GM10266 (cell line): ENCODE results near the gene ENAM.

Experiments
- DNase-seq: peaks from one replicate; pipeline ENCODE4 v3.0.0; 2012; ENCODE audit errors: extremely low spot score
- CTCF ChIP-seq: IDR thresholded peaks from 2 replicates; pipeline ENCODE4 v1.5.1; 2012; ENCODE audit warnings: mild to moderate bottlenecking, low read depth; ENCODE audit not compliant: control insufficient read depth, insufficient read depth; ENCODE audit errors: missing control alignments

Gene ENAM

GRCh38 chr4:70651864-70652506 lies 23.4 kb downstream of the ENAM start:
- peak; percentile 34 for TF ChIP-seq CTCF
- DNase-seq = peak; percentile 25

GRCh38 chr4:70654605-70655011 lies 26.1 kb downstream of the ENAM start:
- DNase-seq = no peak
- no peak for TF ChIP-seq CTCF

DNA sequence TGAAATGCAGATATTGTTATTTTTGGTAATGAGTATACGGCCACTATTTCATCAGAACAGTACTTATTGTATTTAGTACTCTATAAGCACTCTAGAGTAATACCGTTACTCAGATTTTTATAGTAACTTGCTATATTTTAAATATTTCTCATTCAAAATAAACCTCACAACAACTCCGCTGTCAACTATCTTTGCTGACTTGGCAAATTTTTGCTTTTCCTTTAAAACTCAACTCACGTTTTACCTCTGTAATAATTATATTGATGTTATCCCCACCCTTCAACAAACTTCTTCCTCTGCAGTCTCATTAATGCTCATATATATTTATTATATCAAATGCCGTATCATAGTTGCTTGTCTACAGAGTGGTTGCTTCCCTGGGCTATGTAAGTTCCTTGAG lies 28.8 kb downstream of the ENAM start:
- no peak for DNase-seq
- no peak for TF ChIP-seq CTCF

DNA sequence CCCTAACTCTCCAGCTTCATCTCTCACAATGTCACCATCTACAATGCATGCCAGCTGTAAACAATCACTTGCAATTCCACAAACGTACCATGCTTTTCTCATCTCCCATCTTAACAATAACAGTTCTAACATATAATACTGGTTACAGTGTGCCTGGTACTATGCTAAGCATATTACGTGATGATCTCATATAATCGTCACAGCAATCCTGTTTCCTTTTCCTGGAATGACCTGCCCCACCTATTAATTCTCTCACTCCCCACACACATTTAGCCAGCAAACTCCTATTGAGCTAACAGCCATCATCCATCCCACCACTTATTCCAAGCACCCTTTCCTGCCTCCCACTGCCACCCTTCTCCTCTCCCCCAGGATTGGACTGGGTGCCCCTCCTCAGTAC lies 29.9 kb downstream of the ENAM start:
- no peak for TF ChIP-seq CTCF

GRCh38 chr4:70660106-70660505 lies 31.6 kb downstream of the ENAM start:
- no peak for DNase-seq
- no peak for TF ChIP-seq CTCF

More for the DNA sequence above, 29.9 kb downstream of the ENAM start:
- DNase-seq = no peak

DNA sequence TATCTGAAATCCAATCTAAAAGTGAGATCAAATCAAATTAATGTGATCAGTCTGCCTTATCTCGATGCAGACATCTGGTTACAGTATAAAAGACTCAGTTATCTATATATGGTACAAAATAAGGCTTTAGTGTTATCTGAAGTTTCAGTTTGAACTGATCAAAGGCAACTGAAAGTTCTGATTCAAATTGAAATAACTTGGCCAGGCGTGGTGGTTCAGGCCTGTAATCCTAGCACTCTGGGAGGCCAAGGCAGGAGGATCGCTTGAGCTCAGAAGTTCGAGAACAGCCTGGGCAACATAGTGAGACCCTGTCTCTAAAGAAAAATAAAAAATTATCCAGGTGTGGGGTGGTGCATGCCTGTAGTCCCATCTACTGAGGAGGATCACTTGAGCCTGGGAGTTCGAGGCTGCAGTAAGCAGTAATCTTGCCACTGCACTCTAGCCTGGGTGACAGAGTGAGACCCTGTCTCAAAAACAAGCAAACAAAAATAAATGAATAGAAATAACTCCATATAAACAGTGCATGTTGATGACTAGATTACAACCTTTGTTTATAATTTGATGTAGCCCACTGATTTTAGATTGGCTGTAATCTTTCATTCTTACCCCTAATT lies 32.9 kb downstream of the ENAM start:
- DNase-seq = peak; percentile 19

- no peak for TF ChIP-seq CTCF
- no peak for DNase-seq
These were observed 37.8 kb downstream of the ENAM start, which contains the start of gene JCHAIN for GRCh38 chr4:70666369-70666768. Gene JCHAIN, minus strand, starts transcription at chr4:70666508. Its CDS starts 18 bp downstream, at chr4:70666490.
